ENCODE results near the gene TMEM116. TPM values are rescaled to one million over a fixed set of nuclear protein-coding genes. Genes with fewer than 3 reads are reported as not detected.
"Not testable (repeated sequence)": the region's sequence is repeated elsewhere in the genome, so short reads cannot be mapped to it uniquely, and the experiment has no call there.

TMEM116 gene
- total RNA-seq, 2 experiments from 2014 or later: 12.7 to 12.8 TPM

GRCh38 chr12:111954969-111955368, 58.0 kb downstream of the TMEM116 start:
- H3K36me3 ChIP-seq (ENCODE audit: insufficient read depth, low read length): peaks cover 3% of the 10 kb centered on the region
- H3K27me3 ChIP-seq (ENCODE audit: control insufficient read depth in 1 of 2, insufficient read depth in 2 of 2, low read length in 2 of 2): no peaks in the 10 kb centered on the region
- H3K27me3 Mint-ChIP-seq: no peaks in the 10 kb centered on the region
- intact Hi-C loops (cut with DNase I, micrococcal nuclease): no loop called here
- H3K9me3 Mint-ChIP-seq: peaks cover 3% of the 10 kb centered on the region
- ATAC-seq (ENCODE audit: poor library complexity) (no peak), DNase-seq (no peak)
- H3K36me3 Mint-ChIP-seq (ENCODE audit: low read depth): peaks cover 60% of the 10 kb centered on the region
- H3K9me3 ChIP-seq (ENCODE audit: control insufficient read depth in 1 of 2, insufficient read depth in 1 of 2, low read length in 2 of 2): peaks cover 9 to 11% of the 10 kb centered on the region in 2 experiments
- TF ChIP-seq CTCF (IDR thresholded peaks at IDR 0.05): no peak
- POLR2A ChIA-PET: interaction anchor here (0.6 to 1.4 kb wide), 2 partner anchors 10 to 58 kb away, joined by 3 to 9 read pairs; partner anchors contain the start of genes ERP29 and TMEM116
- H3K4me3 Mint-ChIP-seq: no peak overlapping the region
- CTCF ChIA-PET: interaction anchor here (0.6 to 1.0 kb wide), 3 partner anchors 47 to 79 kb away, joined by 3 read pairs; partner anchors contain the start of genes ERP29 and TMEM116
- H3K4me3 ChIP-seq (ENCODE audit: low read length): no peak overlapping the region
- H3K27ac Mint-ChIP-seq: no peak overlapping the region
- no peak overlapping the region for H3K27ac ChIP-seq (ENCODE audit: low read depth in 1 of 2, low read length in 2 of 2)
- H3K4me1 Mint-ChIP-seq (ENCODE audit: low read depth): peaks cover 45% of the 10 kb centered on the region
- H3K4me1 ChIP-seq (ENCODE audit: insufficient read depth, low read length): no peaks in the 10 kb centered on the region

GRCh38 chr12:111953455-111953854, 59.5 kb downstream of the TMEM116 start:
- Mint-ChIP-seq H3K27me3 (no peaks in the 10 kb centered on the region), H3K27ac (no peak overlapping the region), H3K36me3 (ENCODE audit: low read depth) (peaks cover 45% of the 10 kb centered on the region), H3K9me3 (peaks cover 1% of the 10 kb centered on the region), H3K4me1 (ENCODE audit: low read depth) (peaks cover 40% of the 10 kb centered on the region), H3K4me3 (no peak overlapping the region)
- Histone ChIP-seq H3K36me3 (ENCODE audit: insufficient read depth, low read length) (peaks cover 3% of the 10 kb centered on the region), H3K27ac (ENCODE audit: low read depth in 1 of 2, low read length in 2 of 2) (no peak overlapping the region), H3K4me1 (ENCODE audit: insufficient read depth, low read length) (no peaks in the 10 kb centered on the region), H3K27me3 (ENCODE audit: control insufficient read depth in 1 of 2, insufficient read depth in 2 of 2, low read length in 2 of 2) (no peaks in the 10 kb centered on the region), H3K4me3 (ENCODE audit: low read length) (no peak overlapping the region), H3K9me3 (ENCODE audit: control insufficient read depth in 1 of 2, insufficient read depth in 1 of 2, low read length in 2 of 2) (peaks cover 9 to 11% of the 10 kb centered on the region in 2 experiments)
- ChIA-PET POLR2A (no interaction called here), CTCF (no interaction called here)
- DNase-seq: no peak
- intact Hi-C loops (cut with DNase I, micrococcal nuclease): no loop called here
- ATAC-seq (ENCODE audit: poor library complexity): no peak
- TF ChIP-seq CTCF (IDR thresholded peaks at IDR 0.05): no peak

- peak overlapping the region; percentile 55 for H3K27ac Mint-ChIP-seq
- POLR2A ChIA-PET: interaction anchor here (0.6 to 2.4 kb wide), 4 partner anchors 13 to 61 kb away, joined by 3 to 27 read pairs (median 6); partner anchors contain the start of genes ERP29 and TMEM116
- peaks cover 44% of the 10 kb centered on the region for H3K4me1 Mint-ChIP-seq (ENCODE audit: low read depth)
- H3K27me3 ChIP-seq (ENCODE audit: control insufficient read depth in 1 of 2, insufficient read depth in 2 of 2, low read length in 2 of 2); ATAC-seq (ENCODE audit: poor library complexity); H3K9me3 Mint-ChIP-seq; DNase-seq; H3K27ac ChIP-seq (ENCODE audit: low read depth in 1 of 2, low read length in 2 of 2); H3K4me3 ChIP-seq (ENCODE audit: low read length); H3K27me3 Mint-ChIP-seq; H3K4me3 Mint-ChIP-seq; H3K36me3 ChIP-seq (ENCODE audit: insufficient read depth, low read length); intact Hi-C loops (cut with DNase I, micrococcal nuclease); H3K4me1 ChIP-seq (ENCODE audit: insufficient read depth, low read length): not testable (repeated sequence)
- CTCF ChIA-PET: interaction anchor here (1.2 kb wide), 1 partner anchor 42 kb away, joined by 3 read pairs; no protein-coding TSS in a partner anchor
- peaks cover 9 to 11% of the 10 kb centered on the region in 2 experiments for H3K9me3 ChIP-seq (ENCODE audit: control insufficient read depth in 1 of 2, insufficient read depth in 1 of 2, low read length in 2 of 2)
- H3K36me3 Mint-ChIP-seq (ENCODE audit: low read depth): peaks cover 43% of the 10 kb centered on the region
Measured at GRCh38 chr12:111952084-111952787, 60.7 kb downstream of the TMEM116 start.

GRCh38 chr12:111950961-111951676, 61.8 kb downstream of the TMEM116 start:
- H3K36me3 ChIP-seq (ENCODE audit: insufficient read depth, low read length); intact Hi-C loops (cut with DNase I, micrococcal nuclease); H3K27ac ChIP-seq (ENCODE audit: low read depth in 1 of 2, low read length in 2 of 2); H3K9me3 Mint-ChIP-seq; H3K9me3 ChIP-seq (ENCODE audit: control insufficient read depth in 1 of 2, insufficient read depth in 1 of 2, low read length in 2 of 2); H3K4me3 ChIP-seq (ENCODE audit: low read length); H3K27me3 ChIP-seq (ENCODE audit: control insufficient read depth in 1 of 2, insufficient read depth in 2 of 2, low read length in 2 of 2); H3K4me1 ChIP-seq (ENCODE audit: insufficient read depth, low read length); H3K27me3 Mint-ChIP-seq: not testable (repeated sequence)
- ATAC-seq (ENCODE audit: poor library complexity): peak; percentile 63
- peak in 3 of 14 experiments; percentile 29 to 47 (median 42) for DNase-seq
- CTCF ChIA-PET: interaction anchor here (1.2 kb wide), 1 partner anchor 43 kb away, joined by 3 read pairs; no protein-coding TSS in a partner anchor
- H3K36me3 Mint-ChIP-seq (ENCODE audit: low read depth): peaks cover 34% of the 10 kb centered on the region
- H3K4me1 Mint-ChIP-seq (ENCODE audit: low read depth): peaks cover 52% of the 10 kb centered on the region
- H3K27ac Mint-ChIP-seq: peak overlapping the region; percentile 70
- POLR2A ChIA-PET: interaction anchor here (0.6 to 2.4 kb wide), 3 partner anchors 38 to 62 kb away, joined by 3 to 27 read pairs (median 9); partner anchors contain the start of genes ERP29 and TMEM116
- peak overlapping the region; percentile 30 for H3K4me3 Mint-ChIP-seq
